ENCODE measurements around the gene PPARA.

DNA sequence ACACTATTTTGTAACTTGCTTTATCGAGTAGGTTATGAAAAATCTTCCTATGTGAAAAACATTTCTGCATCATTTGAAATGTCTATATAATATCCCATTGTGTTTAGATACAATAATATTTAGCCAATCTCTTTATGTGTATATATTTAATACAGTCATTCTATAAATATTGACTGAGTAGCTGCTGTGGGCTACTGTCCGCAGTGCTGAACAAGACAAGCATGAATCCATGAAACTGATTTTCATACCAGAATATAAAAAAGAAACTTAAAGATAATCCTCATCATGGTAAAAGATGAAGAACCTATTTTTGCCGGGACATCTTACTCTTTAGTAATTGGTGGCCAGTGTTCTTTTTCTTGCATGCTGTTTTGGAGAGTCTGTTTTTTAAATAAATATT is 3.6 kb downstream of the PPARA start:
- no peak for TF ChIP-seq POLR2AphosphoS5 (IDR thresholded peaks at IDR 0.05)
- TF ChIP-seq, protein P1, sequence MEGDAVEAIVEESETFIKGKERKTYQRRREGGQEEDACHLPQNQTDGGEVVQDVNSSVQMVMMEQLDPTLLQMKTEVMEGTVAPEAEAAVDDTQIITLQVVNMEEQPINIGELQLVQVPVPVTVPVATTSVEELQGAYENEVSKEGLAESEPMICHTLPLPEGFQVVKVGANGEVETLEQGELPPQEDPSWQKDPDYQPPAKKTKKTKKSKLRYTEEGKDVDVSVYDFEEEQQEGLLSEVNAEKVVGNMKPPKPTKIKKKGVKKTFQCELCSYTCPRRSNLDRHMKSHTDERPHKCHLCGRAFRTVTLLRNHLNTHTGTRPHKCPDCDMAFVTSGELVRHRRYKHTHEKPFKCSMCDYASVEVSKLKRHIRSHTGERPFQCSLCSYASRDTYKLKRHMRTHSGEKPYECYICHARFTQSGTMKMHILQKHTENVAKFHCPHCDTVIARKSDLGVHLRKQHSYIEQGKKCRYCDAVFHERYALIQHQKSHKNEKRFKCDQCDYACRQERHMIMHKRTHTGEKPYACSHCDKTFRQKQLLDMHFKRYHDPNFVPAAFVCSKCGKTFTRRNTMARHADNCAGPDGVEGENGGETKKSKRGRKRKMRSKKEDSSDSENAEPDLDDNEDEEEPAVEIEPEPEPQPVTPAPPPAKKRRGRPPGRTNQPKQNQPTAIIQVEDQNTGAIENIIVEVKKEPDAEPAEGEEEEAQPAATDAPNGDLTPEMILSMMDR (IDR thresholded peaks at IDR 0.05) = no peak
- TF ChIP-seq EP300 (IDR thresholded peaks at IDR 0.05) = no peak
